Uterus (tissue), 4 donors: ENCODE data around the gene ATG13. TPM values are rescaled to one million over a fixed set of nuclear protein-coding genes. Genes with fewer than 3 reads are reported as not detected.

Experiments
- DNase-seq, 2 donors: peaks; one replicate each; pipeline ENCODE4 v3.0.0-alpha.2; 2019 to 2020
- H3K27ac ChIP-seq, 2 donors: fragments of 200-600 bp; sonication (generic); 1 replicate in 1 of 2; 2 replicates in 1 of 2; pipeline ENCODE4 v1.5.1; 2016 to 2018
- H3K27me3 ChIP-seq, 2 donors: fragments of 200-600 bp; sonication (generic); one replicate each; pipeline ENCODE4 v1.5.1; 2018 to 2019; ENCODE audit warnings: control low read depth in 1 of 2
- H3K36me3 ChIP-seq, 2 donors: fragments of 200-600 bp; sonication (generic); one replicate each; pipeline ENCODE4 v1.5.1; 2019; ENCODE audit warnings: control low read depth in 1 of 2
- H3K4me1 ChIP-seq, 2 donors: fragments of 200-600 bp; sonication (generic); one replicate each; pipeline ENCODE4 v1.5.1; 2018 to 2019; ENCODE audit warnings: control low read depth in 1 of 2
- H3K4me3 ChIP-seq, 2 donors: fragments of 200-600 bp; sonication (generic); 1 replicate in 1 of 2; 2 replicates in 1 of 2; pipeline ENCODE4 v1.5.1; 2018 to 2019; ENCODE audit warnings: mild to moderate bottlenecking in 1 of 2
- H3K9me3 ChIP-seq, 2 donors: fragments of 200-600 bp; sonication (generic); one replicate each; pipeline ENCODE4 v1.5.1; 2019; ENCODE audit warnings: control low read depth in 1 of 2
- CTCF ChIP-seq, 4 experiments: fragments of 200-600 bp in 2 of 4; fragments of 450-650 bp in 2 of 4; sonication (generic) in 2 of 4; IDR thresholded peaks; one replicate each; pipeline ENCODE4 v1.5.1; 2016 to 2019; ENCODE audit warnings: antibody characterized with exemption in 4 of 4, mild to moderate bottlenecking in 2 of 4, moderate library complexity in 1 of 4
- POLR2A ChIP-seq, 2 donors: fragments of 450-650 bp; IDR thresholded peaks; one replicate each; pipeline ENCODE4 v1.6.1; 2016; ENCODE audit warnings: antibody characterized with exemption in 2 of 2, mild to moderate bottlenecking in 1 of 2, moderate library complexity in 1 of 2
- intact Hi-C: fragments of 100-400 bp; cut with DNase I; formaldehyde crosslinking; loops from one replicate; pipeline ENCODE4 v1.15.1; 2023; ENCODE audit warnings: low total_unique reads
- total RNA-seq, 4 donors: library from RNA; depleted of rRNA in 3 of 4; stranded (reverse); fragments of >200 nt in 3 of 4; gene quantifications; one replicate each; pipeline versions ENCODE4 v1.1.0 to v1.2.4, GENCODE V29; 2014 to 2023
- donor health status: DM: yes; HTN: yes; CAD: no.

ATG13 gene
- total RNA-seq, 4 donors from 2014 or later = 51.8 to 102 (median 68.3) TPM

- H3K27me3 ChIP-seq = no peaks in the 10 kb centered on the region
- peaks cover 13 to 26% of the 10 kb centered on the region in 2 donors for H3K4me1 ChIP-seq
- TF ChIP-seq CTCF (IDR thresholded peaks at IDR 0.05) = no peak
- TF ChIP-seq POLR2A (IDR thresholded peaks at IDR 0.05) = no peak
- H3K27ac ChIP-seq = peak overlapping the region in 1 of 2 donors; percentile 10
- H3K4me3 ChIP-seq = no peak overlapping the region
- H3K36me3 ChIP-seq = no peaks in the 10 kb centered on the region
- no peaks in the 10 kb centered on the region for H3K9me3 ChIP-seq
- intact Hi-C loops = no loop called here
- no peak for DNase-seq
Measured at GRCh38 chr11:46692450-46692849, 75.1 kb downstream of the ATG13 start.

GRCh38 chr11:46693597-46694012 lies 76.3 kb downstream of the ATG13 start:
- no peaks in the 10 kb centered on the region for H3K36me3 ChIP-seq
- intact Hi-C loops = no loop called here
- DNase-seq = peak; percentile 48 to 61
- H3K9me3 ChIP-seq = no peaks in the 10 kb centered on the region
- H3K27me3 ChIP-seq = no peaks in the 10 kb centered on the region
- peaks cover 16 to 34% of the 10 kb centered on the region in 2 donors for H3K4me1 ChIP-seq
- TF ChIP-seq POLR2A (IDR thresholded peaks at IDR 0.05) (no peak), CTCF (IDR thresholded peaks at IDR 0.05) (no peak)
- H3K27ac ChIP-seq = peak overlapping the region; percentile 59 to 89
- no peak overlapping the region for H3K4me3 ChIP-seq

- peak in 1 of 2 donors; percentile 30 for DNase-seq
- H3K27me3 ChIP-seq = no peaks in the 10 kb centered on the region
- TF ChIP-seq POLR2A (IDR thresholded peaks at IDR 0.05) (no peak), CTCF (IDR thresholded peaks at IDR 0.05) (no peak)
- intact Hi-C loops = no loop called here
- peaks cover 16 to 38% of the 10 kb centered on the region in 2 donors for H3K4me1 ChIP-seq
- no peaks in the 10 kb centered on the region for H3K36me3 ChIP-seq
- H3K27ac ChIP-seq = peak overlapping the region; percentile 59 to 89
- H3K4me3 ChIP-seq = no peak overlapping the region
- H3K9me3 ChIP-seq = no peaks in the 10 kb centered on the region
Measured at GRCh38 chr11:46694072-46694471, 76.7 kb downstream of the ATG13 start.

DNA sequence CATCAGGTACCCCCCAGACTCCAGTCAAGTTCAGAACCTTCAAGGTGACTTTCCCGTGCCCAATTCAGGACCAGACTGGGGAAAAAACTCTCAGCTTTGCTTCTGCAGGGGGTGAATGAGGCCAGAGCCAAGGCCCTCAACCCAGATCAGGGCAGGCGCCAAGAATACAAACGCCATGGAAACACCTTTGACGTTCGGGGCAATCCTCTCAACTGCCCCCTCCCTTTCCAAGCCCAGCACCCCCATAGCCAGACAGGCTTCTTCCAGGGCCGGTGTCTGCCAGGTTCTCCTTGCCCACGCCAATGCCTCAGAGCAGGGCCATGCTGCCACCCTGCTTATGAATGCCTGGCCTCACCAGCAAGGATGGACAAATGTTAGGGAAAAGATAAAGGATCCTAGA lies 77.3 kb downstream of the ATG13 start:
- H3K4me1 ChIP-seq = peaks cover 16 to 43% of the 10 kb centered on the region in 2 donors
- no peak overlapping the region for H3K4me3 ChIP-seq
- no peak for TF ChIP-seq POLR2A (IDR thresholded peaks at IDR 0.05)
- TF ChIP-seq CTCF (IDR thresholded peaks at IDR 0.05) = no peak
- intact Hi-C loops = no loop called here
- no peak for DNase-seq
- H3K27me3 ChIP-seq = no peaks in the 10 kb centered on the region
- H3K27ac ChIP-seq = peak overlapping the region; percentile 59 to 89
- H3K36me3 ChIP-seq = no peaks in the 10 kb centered on the region
- no peaks in the 10 kb centered on the region for H3K9me3 ChIP-seq

DNA sequence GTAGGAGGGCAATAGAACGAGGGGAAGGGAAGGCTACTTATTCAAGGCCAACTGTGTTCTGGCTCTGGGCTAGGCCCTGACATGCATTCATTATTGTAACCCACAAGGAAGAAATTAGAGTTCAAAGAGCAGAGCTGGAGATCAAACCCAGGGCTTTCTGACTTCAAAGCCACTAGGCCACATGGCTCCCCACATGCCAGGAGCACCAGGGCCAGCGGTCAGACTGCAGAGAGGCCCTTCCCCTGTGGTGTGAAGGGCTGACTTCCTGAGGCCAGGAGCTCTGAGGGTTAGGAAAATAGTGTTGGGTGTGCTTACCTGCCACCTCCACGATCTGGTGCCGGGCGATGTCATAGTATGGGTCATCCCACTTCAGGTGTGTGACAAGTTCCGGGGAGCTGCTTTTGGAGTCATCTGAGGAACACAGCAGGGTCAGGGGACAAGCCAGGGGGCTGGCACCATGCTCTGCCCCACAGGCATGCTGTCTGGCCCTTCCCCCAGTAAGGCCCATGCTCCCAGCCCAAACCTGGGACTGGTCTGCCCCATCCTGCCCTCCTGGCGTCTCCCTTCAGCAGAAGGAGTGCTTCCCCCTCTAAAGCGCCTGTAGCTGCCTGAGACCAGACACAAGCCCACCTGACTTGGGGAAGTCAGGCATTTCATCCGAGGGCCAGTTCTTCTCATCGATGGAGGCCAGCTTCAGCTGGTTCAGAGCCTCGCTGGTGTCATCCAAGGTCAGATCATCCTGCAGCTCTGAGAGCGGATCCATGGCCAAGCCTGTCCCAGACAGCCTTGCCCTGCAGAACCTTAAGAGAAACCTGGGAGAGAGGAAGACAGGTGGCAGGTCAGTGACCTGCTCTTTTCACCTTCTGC lies 78.2 kb downstream of the ATG13 start:
- H3K9me3 ChIP-seq = no peaks in the 10 kb centered on the region
- H3K36me3 ChIP-seq = no peaks in the 10 kb centered on the region
- intact Hi-C loops = no loop called here
- TF ChIP-seq CTCF (IDR thresholded peaks at IDR 0.05) = no peak
- no peak for TF ChIP-seq POLR2A (IDR thresholded peaks at IDR 0.05)
- DNase-seq = no peak
- peak overlapping the region; percentile 39 to 89 for H3K27ac ChIP-seq
- H3K4me1 ChIP-seq = peaks cover 16 to 43% of the 10 kb centered on the region in 2 donors
- H3K27me3 ChIP-seq = no peaks in the 10 kb centered on the region
- no peak overlapping the region for H3K4me3 ChIP-seq
